DND-41 (cell line): Measurements from ENCODE around the gene NEURL1.

Source experiments
- EZH2 ChIP-seq: IDR thresholded peaks from 3 replicates; pipeline ENCODE4 v1.6.1; 2012; ENCODE audit warnings: borderline replicate concordance, low read depth, mild to moderate bottlenecking, moderate library complexity, low read length, inconsistent platforms; ENCODE audit not compliant: severe bottlenecking
- TF ChIP-seq, protein P1 (sequence below): IDR thresholded peaks from 2 replicates; pipeline ENCODE4 v1.5.1; 2012; ENCODE audit warnings: borderline replicate concordance, low read length, moderate library complexity, mild to moderate bottlenecking; ENCODE audit not compliant: poor library complexity, severe bottlenecking; ENCODE audit errors: extremely low read depth

DNA sequence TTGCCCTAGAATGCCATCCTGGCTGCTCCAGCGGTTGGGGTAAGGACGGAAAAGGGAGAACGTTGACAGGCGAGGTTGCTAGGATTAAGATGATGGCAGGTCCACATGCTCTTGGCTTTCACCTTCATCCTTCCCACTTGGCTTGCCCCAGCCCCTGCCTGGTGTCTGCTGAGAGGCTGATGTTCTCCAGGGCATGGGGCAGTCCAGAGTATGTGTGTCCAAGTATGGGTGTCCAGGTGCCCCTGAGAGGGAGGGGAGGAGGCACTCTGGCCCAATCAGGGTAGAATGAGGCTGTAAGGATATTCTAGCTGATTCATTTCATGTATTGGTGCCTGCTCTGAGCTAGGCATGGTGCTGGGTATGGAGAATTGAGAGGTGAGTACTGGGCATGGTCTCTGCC, 12.6 kb downstream of the NEURL1 start:
- TF ChIP-seq, protein P1, sequence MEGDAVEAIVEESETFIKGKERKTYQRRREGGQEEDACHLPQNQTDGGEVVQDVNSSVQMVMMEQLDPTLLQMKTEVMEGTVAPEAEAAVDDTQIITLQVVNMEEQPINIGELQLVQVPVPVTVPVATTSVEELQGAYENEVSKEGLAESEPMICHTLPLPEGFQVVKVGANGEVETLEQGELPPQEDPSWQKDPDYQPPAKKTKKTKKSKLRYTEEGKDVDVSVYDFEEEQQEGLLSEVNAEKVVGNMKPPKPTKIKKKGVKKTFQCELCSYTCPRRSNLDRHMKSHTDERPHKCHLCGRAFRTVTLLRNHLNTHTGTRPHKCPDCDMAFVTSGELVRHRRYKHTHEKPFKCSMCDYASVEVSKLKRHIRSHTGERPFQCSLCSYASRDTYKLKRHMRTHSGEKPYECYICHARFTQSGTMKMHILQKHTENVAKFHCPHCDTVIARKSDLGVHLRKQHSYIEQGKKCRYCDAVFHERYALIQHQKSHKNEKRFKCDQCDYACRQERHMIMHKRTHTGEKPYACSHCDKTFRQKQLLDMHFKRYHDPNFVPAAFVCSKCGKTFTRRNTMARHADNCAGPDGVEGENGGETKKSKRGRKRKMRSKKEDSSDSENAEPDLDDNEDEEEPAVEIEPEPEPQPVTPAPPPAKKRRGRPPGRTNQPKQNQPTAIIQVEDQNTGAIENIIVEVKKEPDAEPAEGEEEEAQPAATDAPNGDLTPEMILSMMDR, result no peak
- no peak for TF ChIP-seq EZH2
